ENCODE measurements around the gene PDLIM7. TPM values are rescaled to one million over a fixed set of nuclear protein-coding genes. Genes with fewer than 3 reads are reported as not detected.

PDLIM7 gene
- total and polyA plus RNA-seq, 2 of the 8 experiments (the other 6 are each of a cell fraction or from before 2014, with no cell fraction given), result 67.3 to 94.2 TPM

DNA sequence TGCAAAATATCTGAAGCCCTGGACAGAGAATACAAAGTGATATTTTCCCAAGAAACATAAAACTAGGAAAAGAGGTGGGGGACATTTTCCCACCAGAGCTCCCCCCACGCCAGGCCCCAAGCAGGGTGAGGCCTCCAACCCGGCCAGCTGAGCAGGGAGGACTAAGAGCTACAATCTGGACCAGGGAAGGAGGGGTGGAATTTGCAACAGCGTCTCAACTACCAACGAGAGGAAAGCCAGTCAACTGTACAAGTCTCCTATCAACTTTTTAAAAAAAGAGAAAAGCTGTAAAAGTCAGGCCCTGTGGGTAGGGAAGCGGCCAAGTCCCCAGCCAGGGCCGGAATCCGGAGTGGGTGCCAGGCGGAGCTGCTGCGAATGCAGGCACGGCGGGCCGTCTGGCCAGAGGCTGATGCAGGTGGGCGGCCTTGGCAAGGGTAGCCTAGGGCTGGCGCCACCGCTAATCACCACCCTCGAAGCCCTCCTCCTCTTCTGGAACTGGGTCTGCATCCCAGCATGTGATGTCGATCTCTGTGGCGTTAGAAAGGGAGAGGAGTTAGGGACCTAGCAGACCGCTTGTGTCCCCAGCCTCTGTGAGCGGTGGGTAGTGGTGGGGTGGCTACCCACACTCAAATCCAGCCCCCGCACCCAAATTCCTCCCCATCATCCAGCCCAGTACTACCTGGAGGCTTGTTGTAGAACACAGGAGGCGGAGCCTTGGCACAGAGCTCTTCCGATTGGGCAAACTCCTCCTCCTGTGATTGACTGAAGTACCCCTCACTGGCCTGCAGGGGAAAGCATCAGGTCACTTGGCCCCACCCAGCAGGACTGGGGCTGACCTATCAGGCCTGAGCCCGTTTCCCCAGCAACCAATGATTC lies 40.2 kb downstream of the PDLIM7 start:
- Histone ChIP-seq H3K14ac (ENCODE audit: insufficient read length) (no peak overlapping the region), H3K18ac (ENCODE audit: extremely low read depth, low read length) (no peak overlapping the region), H2BK120ac (replicated peaks; ENCODE audit: low read depth, low read length) (no peak overlapping the region), H2BK15ac (ENCODE audit: low read length) (no peak overlapping the region), H3K4ac (replicated peaks; ENCODE audit: insufficient read length, low read depth, low read length) (no peak overlapping the region), H4K20me1 (replicated peaks in 1 of 2; ENCODE audit: control insufficient read depth in 1 of 2, insufficient read depth in 2 of 2, low read length in 2 of 2) (peaks cover 30 to 38% of the 10 kb centered on the region in 2 experiments), H2BK12ac (ENCODE audit: low read depth, low read length) (no peak overlapping the region), H3K23ac (ENCODE audit: insufficient read length) (no peak overlapping the region), H3K4me2 (ENCODE audit: insufficient read depth in 1 of 2, low read depth in 2 of 2, low read length in 2 of 2) (peak overlapping the region in 1 of 2 experiments; percentile 31; a peak in 2 of 4 replicates), H4K8ac (ENCODE audit: extremely low read depth, insufficient read depth, low read length) (peak overlapping the region; percentile 60; the same call in 1 of the 2 replicates), H3K79me1 (ENCODE audit: low read depth, low read length) (peaks cover 2% of the 10 kb centered on the region; the same call in 1 of the 2 replicates), H3K27ac (ENCODE audit: low read depth, low read length) (no peak overlapping the region), H3K23me2 (ENCODE audit: low read depth, low read length) (peaks cover 15% of the 10 kb centered on the region; the same call in 1 of the 2 replicates), H3K36me3 (ENCODE audit: control insufficient read depth in 2 of 4, insufficient read depth in 4 of 4, low read length in 3 of 4) (peaks cover 19 to 47% (median 40%) of the 10 kb centered on the region in 4 experiments), H3K9ac (replicated peaks in 1 of 4; ENCODE audit: extremely low read depth in 1 of 4, low read depth in 3 of 4, low read length in 3 of 4) (no peak overlapping the region), H3K79me2 (ENCODE audit: control insufficient read depth in 1 of 2, insufficient read depth in 2 of 2, low read length in 2 of 2) (no peaks in the 10 kb centered on the region), H3K4me1 (replicated peaks in 1 of 4; ENCODE audit: control insufficient read depth in 3 of 4, insufficient read depth in 4 of 4, low read length in 3 of 4) (peaks cover 0 to 20% (median 10%) of the 10 kb centered on the region in 4 experiments; a peak in 6 of 7 replicates), H2AFZ (ENCODE audit: low read length) (no peak overlapping the region), H3K27me3 (replicated peaks in 1 of 4; ENCODE audit: control insufficient read depth in 3 of 4, extremely low read depth in 1 of 4, insufficient read depth in 3 of 4, low read length in 3 of 4) (peaks cover 0 to 9% (median 3%) of the 10 kb centered on the region in 4 experiments; a peak in 1 of 7 replicates), H2BK20ac (ENCODE audit: low read length) (no peak overlapping the region), H4K5ac (ENCODE audit: insufficient read length, low read depth, low read length) (no peak overlapping the region), H3K56ac (replicated peaks; ENCODE audit: insufficient read length, low read depth, low read length) (no peak overlapping the region), H3K9me3 (ENCODE audit: insufficient read depth in 2 of 2, low read depth in 1 of 2, low read length in 1 of 2) (no peaks in the 10 kb centered on the region), H4K91ac (replicated peaks; ENCODE audit: insufficient read length, low read length) (no peak overlapping the region), H2BK5ac (ENCODE audit: low read depth, low read length) (no peak overlapping the region), H3K4me3 (ENCODE audit: extremely low read depth in 1 of 4, insufficient read depth in 2 of 4, low read depth in 3 of 4, low read length in 4 of 4) (peak overlapping the region in 1 of 4 experiments; percentile 17; a peak in 1 of 8 replicates), H2AK5ac (ENCODE audit: low read depth, low read length) (no peak overlapping the region)
- DNase-seq (ENCODE audit: low read depth in 1 of 2, low spot score in 2 of 2) (peak; percentile 90 to 95), FAIRE-seq (peak; percentile 93)
- ChIA-PET POLR2A (ENCODE audit: partially characterized antibody) (interaction anchor here (0.7 to 67.5 kb wide), 14 partner anchors 12 to 154 kb away, joined by 3 to 3349 read pairs (median 4); partner anchors contain the start of genes DBN1, DOK3, LMAN2 and PDLIM7), CTCF (ENCODE audit: partially characterized antibody) (interaction anchor here (1.0 to 23.6 kb wide), 33 partner anchors 9 to 696 kb away, joined by 3 to 430 read pairs (median 5); partner anchors contain the start of genes DBN1, DDX41, F12 and GRK6)
- 82% methylated on average over 24 of the region's 24 CpGs; no CpG with 5 or more reads in 1 of the 2 experiments for WGBS, 2 experiments (ENCODE audit: extremely low coverage in 1 of 2, insufficient coverage in 1 of 2, insufficient read length in 1 of 2, insufficient replicate concordance in 2 of 2, low coverage in 1 of 2, low lambda C conversion rate in 2 of 2, missing lambda C conversion rate in 1 of 2)
- TF ChIP-seq PHF8 (conservative IDR thresholded peaks at IDR 0.05; ENCODE audit: low read depth, low read length) (no peak), RFX5 (IDR thresholded peaks at IDR 0.05; ENCODE audit: borderline replicate concordance, low read depth, low read length) (peak; percentile 86), SP1 (IDR thresholded peaks at IDR 0.05; ENCODE audit: low read depth, low read length) (peak; percentile 91), CEBPB (IDR thresholded peaks at IDR 0.05; ENCODE audit: low read depth, low read length) (peak; percentile 45), CBX8 (IDR thresholded peaks at IDR 0.05; ENCODE audit: borderline replicate concordance, low read depth, low read length) (no peak), ZNF274 (IDR thresholded peaks at IDR 0.05; ENCODE audit: borderline replicate concordance, extremely low read depth, low read length) (no peak), CHD2 (IDR thresholded peaks at IDR 0.05; ENCODE audit: low read length) (no peak), HDAC2 (IDR thresholded peaks at IDR 0.05; ENCODE audit: borderline replicate concordance in 1 of 2, low read depth in 2 of 2, low read length in 2 of 2) (no peak), CBX5 (IDR thresholded peaks at IDR 0.05; ENCODE audit: low read depth, low read length) (no peak), RAD21 (IDR thresholded peaks at IDR 0.05 in 1 of 2, conservative IDR thresholded peaks at IDR 0.05 in 1 of 2; ENCODE audit: low read depth in 2 of 2, low read length in 2 of 2) (no peak), POLR2A (IDR thresholded peaks at IDR 0.05; ENCODE audit: control extremely low read depth in 1 of 2, low read depth in 2 of 2, low read length in 2 of 2) (peak in 1 of 2 experiments; percentile 63; a peak in 2 of 3 replicates)

Data from H1 (cell line).